NB4 (cell line): ENCODE data around the gene CAMTA1.

Experiments used
- MAX ChIP-seq: IDR thresholded peaks from 2 replicates; pipeline ENCODE4 v1.6.1; 2011; ENCODE audit warnings: low read depth, low read length
- MYC ChIP-seq: IDR thresholded peaks from 2 replicates; pipeline ENCODE4 v1.6.1; 2011; ENCODE audit warnings: low read depth, low read length
- POLR2A ChIP-seq: IDR thresholded peaks from 2 replicates; pipeline ENCODE4 v1.6.1; 2011; ENCODE audit warnings: mild to moderate bottlenecking; ENCODE audit not compliant: insufficient read length; ENCODE audit errors: extremely low read depth
- TF ChIP-seq, protein P1 (sequence below): IDR thresholded peaks from one replicate; pipeline ENCODE4 v1.5.1; 2012; ENCODE audit warnings: low read depth, low read length

DNA sequence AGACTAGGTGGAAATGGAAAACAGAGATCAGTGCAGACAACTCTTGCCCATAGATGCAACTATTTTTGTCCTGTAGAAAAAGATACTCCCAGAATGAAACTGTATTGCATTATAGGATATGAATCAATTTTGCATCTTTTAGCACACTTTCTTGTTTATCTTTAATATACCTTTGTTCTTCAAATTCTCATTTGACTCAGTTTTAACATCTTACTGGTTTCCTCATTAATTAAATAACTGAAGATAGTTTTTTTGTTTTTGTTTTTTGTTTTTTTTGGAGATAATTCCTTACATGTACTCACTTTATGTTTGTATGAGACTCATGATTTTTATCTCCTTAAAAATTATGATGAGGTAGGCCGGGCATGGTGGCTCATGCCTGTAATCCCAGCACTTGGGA, 10.9 kb upstream of the CAMTA1 start:
- TF ChIP-seq, protein P1, sequence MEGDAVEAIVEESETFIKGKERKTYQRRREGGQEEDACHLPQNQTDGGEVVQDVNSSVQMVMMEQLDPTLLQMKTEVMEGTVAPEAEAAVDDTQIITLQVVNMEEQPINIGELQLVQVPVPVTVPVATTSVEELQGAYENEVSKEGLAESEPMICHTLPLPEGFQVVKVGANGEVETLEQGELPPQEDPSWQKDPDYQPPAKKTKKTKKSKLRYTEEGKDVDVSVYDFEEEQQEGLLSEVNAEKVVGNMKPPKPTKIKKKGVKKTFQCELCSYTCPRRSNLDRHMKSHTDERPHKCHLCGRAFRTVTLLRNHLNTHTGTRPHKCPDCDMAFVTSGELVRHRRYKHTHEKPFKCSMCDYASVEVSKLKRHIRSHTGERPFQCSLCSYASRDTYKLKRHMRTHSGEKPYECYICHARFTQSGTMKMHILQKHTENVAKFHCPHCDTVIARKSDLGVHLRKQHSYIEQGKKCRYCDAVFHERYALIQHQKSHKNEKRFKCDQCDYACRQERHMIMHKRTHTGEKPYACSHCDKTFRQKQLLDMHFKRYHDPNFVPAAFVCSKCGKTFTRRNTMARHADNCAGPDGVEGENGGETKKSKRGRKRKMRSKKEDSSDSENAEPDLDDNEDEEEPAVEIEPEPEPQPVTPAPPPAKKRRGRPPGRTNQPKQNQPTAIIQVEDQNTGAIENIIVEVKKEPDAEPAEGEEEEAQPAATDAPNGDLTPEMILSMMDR = no peak
- no peak for TF ChIP-seq POLR2A
- no peak for TF ChIP-seq MYC
- TF ChIP-seq MAX = no peak
